ENCODE results near the gene NPIPA5. TPM values are rescaled to one million over a fixed set of nuclear protein-coding genes. Genes with fewer than 3 reads are reported as not detected.

Gene NPIPA5
- total RNA-seq = 0.63 TPM in 1 of 2 replicates, not detected in the other

GRCh38 chr16:15378194-15378593 lies at the start of gene NPIPA5:
NPIPA5 (minus strand) TSS chr16:15378294; CDS start chr16:15378294, 0 bp downstream.

GRCh38 chr16:15395631-15396508 lies 17.8 kb upstream of the NPIPA5 start, which contains the start of gene MPV17L:
MPV17L (plus strand) TSS chr16:15395754; CDS start chr16:15395898, 144 bp downstream.

Other genes starting within 250 kb of the NPIPA5 start
- gene MPV17L, start 17.5 kb upstream of the NPIPA5 start, total RNA-seq = 0.09 and 0.18 TPM in 2 replicates
- gene BMERB1, start 56.3 kb upstream of the NPIPA5 start, total RNA-seq = 15.8 and 22.0 TPM in 2 replicates

All from endothelial cell of coronary artery (primary cell).